Measurements from ENCODE around the gene RRP1B.
A peak's percentile ranks its signal among the peaks of the same experiment; 100 is the strongest.

- TF ChIP-seq DPF2 (IDR thresholded peaks at IDR 0.05) (peak; percentile 78; the same call in 1 of the 2 replicates), ZNF785 (CRISPR knock-in tag; IDR thresholded peaks at IDR 0.05) (no peak)
These were observed at the start of gene RRP1B, which contains the start of gene HSF2BP for GRCh38 chr21:43659136-43660000.

Data from K562 (cell line).